OCI-LY3 (cell line): ENCODE data around the gene CREB3L2.

Experiments used
- EZH2phosphoT487 ChIP-seq: fragments of 200-600 bp; shearing (Covaris generic); IDR thresholded peaks from 2 replicates; pipeline ENCODE4 v1.6.1; 2018; ENCODE audit warnings: antibody characterized with exemption, mixed run types, low read depth
- TF ChIP-seq, protein P1 (sequence below): fragments of 200-600, 300-600 bp; sonication (generic); IDR thresholded peaks from 2 replicates; pipeline ENCODE4 v1.5.1; 2014; ENCODE audit warnings: antibody characterized with exemption, low read length, low read depth

DNA sequence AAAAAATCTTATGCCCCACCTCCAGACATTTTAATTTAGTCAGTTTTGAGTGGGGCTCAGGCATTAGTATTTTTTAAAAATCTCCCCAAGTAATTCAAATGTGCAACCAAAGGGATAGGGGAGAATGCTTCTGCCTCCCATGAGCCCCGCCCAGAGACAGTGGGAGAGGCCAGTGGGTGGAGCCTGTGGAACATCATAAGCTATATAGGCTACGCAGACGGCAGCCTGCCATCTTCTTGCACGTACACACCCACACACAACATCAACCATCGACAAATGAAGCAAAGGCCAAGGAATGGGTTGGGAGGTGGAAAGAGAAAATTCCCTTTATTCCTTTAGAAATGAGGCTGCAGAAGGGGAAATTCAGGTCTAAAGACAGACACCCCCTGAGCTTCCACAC is 25.2 kb downstream of the CREB3L2 start:
- TF ChIP-seq, protein P1, sequence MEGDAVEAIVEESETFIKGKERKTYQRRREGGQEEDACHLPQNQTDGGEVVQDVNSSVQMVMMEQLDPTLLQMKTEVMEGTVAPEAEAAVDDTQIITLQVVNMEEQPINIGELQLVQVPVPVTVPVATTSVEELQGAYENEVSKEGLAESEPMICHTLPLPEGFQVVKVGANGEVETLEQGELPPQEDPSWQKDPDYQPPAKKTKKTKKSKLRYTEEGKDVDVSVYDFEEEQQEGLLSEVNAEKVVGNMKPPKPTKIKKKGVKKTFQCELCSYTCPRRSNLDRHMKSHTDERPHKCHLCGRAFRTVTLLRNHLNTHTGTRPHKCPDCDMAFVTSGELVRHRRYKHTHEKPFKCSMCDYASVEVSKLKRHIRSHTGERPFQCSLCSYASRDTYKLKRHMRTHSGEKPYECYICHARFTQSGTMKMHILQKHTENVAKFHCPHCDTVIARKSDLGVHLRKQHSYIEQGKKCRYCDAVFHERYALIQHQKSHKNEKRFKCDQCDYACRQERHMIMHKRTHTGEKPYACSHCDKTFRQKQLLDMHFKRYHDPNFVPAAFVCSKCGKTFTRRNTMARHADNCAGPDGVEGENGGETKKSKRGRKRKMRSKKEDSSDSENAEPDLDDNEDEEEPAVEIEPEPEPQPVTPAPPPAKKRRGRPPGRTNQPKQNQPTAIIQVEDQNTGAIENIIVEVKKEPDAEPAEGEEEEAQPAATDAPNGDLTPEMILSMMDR = no peak
- TF ChIP-seq EZH2phosphoT487 = no peak
